Lung (tissue), 12 donors: Measurements from ENCODE around the gene NES. TPM values are rescaled to one million over a fixed set of nuclear protein-coding genes. Genes with fewer than 3 reads are reported as not detected.

Experiments used
- ATAC-seq: fragments of 200-7000 bp; cut with Tn5 transposase; one replicate; pipeline ENCODE4 v1.9.1; 2020; ENCODE audit warnings: moderate number of reproducible peaks; ENCODE audit not compliant: insufficient read depth, low FRiP score
- DNase-seq, 3 donors: peaks; one replicate each; pipeline ENCODE4 v3.0.0-alpha.2; 2013 to 2017
- H3K27ac ChIP-seq, 2 donors: one replicate each; pipeline ENCODE4 v1.5.1; 2013; ENCODE audit warnings: mild to moderate bottlenecking in 2 of 2, moderate library complexity in 2 of 2, control low read depth in 1 of 2, inconsistent platforms in 1 of 2, low read depth in 1 of 2, low read length in 1 of 2
- H3K27me3 ChIP-seq, 3 donors: one replicate each; pipeline ENCODE4 v1.5.1; 2013; ENCODE audit warnings: low read length in 2 of 3; ENCODE audit not compliant: control insufficient read depth in 3 of 3, insufficient read depth in 3 of 3
- H3K36me3 ChIP-seq, 4 donors: one replicate each; pipeline ENCODE4 v1.5.1; 2013; ENCODE audit warnings: low read length in 4 of 4, mild to moderate bottlenecking in 1 of 4, moderate library complexity in 1 of 4; ENCODE audit not compliant: control insufficient read depth in 4 of 4, insufficient read depth in 4 of 4
- H3K4me1 ChIP-seq, 5 donors: one replicate each; pipeline ENCODE4 v1.5.1; 2013; ENCODE audit warnings: low read length in 5 of 5, mild to moderate bottlenecking in 2 of 5, moderate library complexity in 1 of 5; ENCODE audit not compliant: control insufficient read depth in 5 of 5, insufficient read depth in 5 of 5
- H3K4me3 ChIP-seq: one replicate; pipeline ENCODE4 v1.5.1; 2013; ENCODE audit warnings: mild to moderate bottlenecking, control low read depth, moderate library complexity
- H3K9ac ChIP-seq, 2 donors: one replicate each; pipeline ENCODE4 v1.5.1; 2013; ENCODE audit warnings: low read length in 2 of 2, control low read depth in 1 of 2; ENCODE audit not compliant: insufficient read depth in 1 of 2
- H3K9me3 ChIP-seq, 4 donors: one replicate each; pipeline ENCODE4 v1.5.1; 2013; ENCODE audit warnings: low read length in 3 of 4, mild to moderate bottlenecking in 1 of 4, moderate library complexity in 1 of 4; ENCODE audit not compliant: control insufficient read depth in 4 of 4, insufficient read depth in 3 of 4
- WGBS, 2 donors: extraction: QIAGEN DNeasy Blood & Tissue Kit; methylation state at CpG; one replicate each; pipeline ENCODE4 v1.1.7; 2013; 5-methylcytosine and 5-hydroxymethylcytosine counted together
- polyA plus RNA-seq, 2 donors: library from polyadenylated mRNA; stranded (reverse); fragments of 200-250 nt; gene quantifications; one replicate each; pipeline ENCODE4 v1.2.1, GENCODE V29; 2013
- total RNA-seq, 2 donors: library from RNA; depleted of rRNA in 1 of 2; stranded (reverse); fragments of >200 nt in 1 of 2; gene quantifications; one replicate each; pipeline ENCODE4 v1.2.1, GENCODE V29; 2014 to 2021
- TF ChIP-seq, protein P1 (sequence below): IDR thresholded peaks from 2 replicates; pipeline ENCODE4 v1.5.1; 2012; ENCODE audit warnings: mild to moderate bottlenecking; ENCODE audit errors: control extremely low read depth, extremely low read depth
- donor health status: control.
- donor health status: control.
- donor health status: Bipolar disorder and iron deficiency.
- donor health status: healthy.
- donor health status: DM: yes; HTN: yes; CAD: no.

The NES gene
- total and polyA plus RNA-seq, 4 donors = 17.6 to 57.4 (median 34.2) TPM

DNA sequence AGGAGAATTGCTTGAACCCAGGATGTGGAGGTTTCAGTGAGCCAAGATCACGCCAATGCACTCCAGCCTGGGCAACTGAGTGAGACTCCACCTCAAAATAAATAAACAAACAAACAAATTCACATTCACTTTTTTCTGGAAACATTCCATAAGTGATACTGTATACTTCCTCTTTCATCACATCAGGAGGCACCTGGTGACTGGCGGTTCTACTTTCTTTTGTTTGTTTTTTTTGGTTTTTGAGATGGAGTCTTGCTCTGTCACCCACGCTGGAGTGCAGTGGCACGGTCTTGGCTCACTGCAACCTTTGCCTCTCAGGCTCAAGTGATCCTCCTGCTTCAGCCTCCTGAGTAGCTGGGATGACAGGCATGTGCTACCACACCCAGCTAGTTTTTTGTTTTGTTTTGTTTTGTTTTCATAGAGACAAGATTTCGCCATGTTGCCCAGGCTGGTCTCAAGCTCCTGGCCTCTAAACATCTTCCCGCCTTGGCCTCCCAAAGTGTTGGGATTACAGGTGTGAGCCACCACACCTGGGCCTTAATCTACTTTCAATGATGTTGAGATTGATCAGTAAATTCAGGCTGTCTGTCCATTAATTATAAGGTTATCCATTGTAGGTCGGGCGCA is 47.3 kb downstream of the NES start:
- peaks cover 0 to 8% (median 3%) of the 10 kb centered on the region in 5 donors for H3K4me1 ChIP-seq
- no peaks in the 10 kb centered on the region for H3K9me3 ChIP-seq
- ATAC-seq = no peak
- H3K27me3 ChIP-seq = peaks cover 0 to 54% (median 24%) of the 10 kb centered on the region in 3 donors
- H3K36me3 ChIP-seq = no peaks in the 10 kb centered on the region
- 70 to 75% methylated on average over 8 of the region's 8 CpGs for WGBS, 2 donors
- H3K27ac ChIP-seq = no peak overlapping the region
- TF ChIP-seq, protein P1, sequence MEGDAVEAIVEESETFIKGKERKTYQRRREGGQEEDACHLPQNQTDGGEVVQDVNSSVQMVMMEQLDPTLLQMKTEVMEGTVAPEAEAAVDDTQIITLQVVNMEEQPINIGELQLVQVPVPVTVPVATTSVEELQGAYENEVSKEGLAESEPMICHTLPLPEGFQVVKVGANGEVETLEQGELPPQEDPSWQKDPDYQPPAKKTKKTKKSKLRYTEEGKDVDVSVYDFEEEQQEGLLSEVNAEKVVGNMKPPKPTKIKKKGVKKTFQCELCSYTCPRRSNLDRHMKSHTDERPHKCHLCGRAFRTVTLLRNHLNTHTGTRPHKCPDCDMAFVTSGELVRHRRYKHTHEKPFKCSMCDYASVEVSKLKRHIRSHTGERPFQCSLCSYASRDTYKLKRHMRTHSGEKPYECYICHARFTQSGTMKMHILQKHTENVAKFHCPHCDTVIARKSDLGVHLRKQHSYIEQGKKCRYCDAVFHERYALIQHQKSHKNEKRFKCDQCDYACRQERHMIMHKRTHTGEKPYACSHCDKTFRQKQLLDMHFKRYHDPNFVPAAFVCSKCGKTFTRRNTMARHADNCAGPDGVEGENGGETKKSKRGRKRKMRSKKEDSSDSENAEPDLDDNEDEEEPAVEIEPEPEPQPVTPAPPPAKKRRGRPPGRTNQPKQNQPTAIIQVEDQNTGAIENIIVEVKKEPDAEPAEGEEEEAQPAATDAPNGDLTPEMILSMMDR = no peak
- no peak overlapping the region for H3K4me3 ChIP-seq
- H3K9ac ChIP-seq = no peak overlapping the region
- no peak for DNase-seq

DNA sequence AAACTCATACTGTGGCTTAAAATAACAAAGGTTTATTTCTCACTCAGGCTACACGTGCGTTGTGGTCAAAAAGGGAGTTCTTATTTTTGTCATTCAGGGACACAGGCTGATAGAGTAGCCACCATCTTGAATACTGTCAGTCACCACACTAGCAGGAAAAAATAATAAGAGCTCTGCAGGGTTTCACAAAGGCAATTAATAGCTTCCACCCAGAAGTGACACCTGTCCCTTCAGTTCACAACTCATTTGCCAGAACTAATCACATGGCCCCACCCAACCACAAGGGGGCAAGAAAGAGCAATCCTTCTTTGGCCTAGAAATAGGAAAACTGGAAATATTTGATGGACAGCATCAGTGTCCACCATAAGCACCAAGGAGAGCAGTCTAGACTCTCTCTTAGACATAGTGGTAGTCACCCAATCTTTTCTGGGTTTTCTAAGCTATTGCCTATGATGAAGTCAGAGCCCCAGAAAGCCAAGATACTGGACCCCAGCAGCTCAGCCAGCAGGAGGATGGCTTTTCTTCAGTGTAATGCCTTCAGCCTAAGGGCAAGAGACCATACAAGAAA is 49.8 kb downstream of the NES start:
- H3K27ac ChIP-seq = no peak overlapping the region
- DNase-seq (peak in 2 of 3 donors; percentile 39 to 41), ATAC-seq (no peak)
- H3K36me3 ChIP-seq = no peaks in the 10 kb centered on the region
- peaks cover 0 to 5% (median 0%) of the 10 kb centered on the region in 4 donors for H3K9me3 ChIP-seq
- H3K9ac ChIP-seq = no peak overlapping the region
- H3K4me1 ChIP-seq = peaks cover 0 to 18% (median 3%) of the 10 kb centered on the region in 5 donors
- 69 to 83% methylated on average over 2 of the region's 2 CpGs for WGBS, 2 donors
- TF ChIP-seq, protein P1 = no peak
- no peak overlapping the region for H3K4me3 ChIP-seq
- peaks cover 5 to 57% (median 36%) of the 10 kb centered on the region in 3 donors for H3K27me3 ChIP-seq

DNA sequence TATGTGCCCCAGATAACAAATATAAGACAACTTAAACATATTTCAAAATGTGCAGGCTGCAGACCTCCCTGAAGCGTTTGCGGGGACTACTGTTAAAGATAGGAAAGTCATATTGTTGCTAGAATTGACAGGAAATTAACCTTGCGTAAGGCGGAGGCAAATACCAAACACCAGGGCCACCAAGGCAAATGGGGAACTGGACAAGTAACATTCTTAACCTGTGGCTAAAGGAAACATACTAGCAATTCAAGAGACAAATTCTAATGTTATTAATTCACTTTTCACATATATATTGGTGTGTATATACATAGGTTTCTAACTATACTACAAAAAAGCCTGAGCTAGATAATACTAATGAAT is 51.1 kb downstream of the NES start:
- TF ChIP-seq, protein P1 = no peak
- no peak overlapping the region for H3K9ac ChIP-seq
- H3K36me3 ChIP-seq = no peaks in the 10 kb centered on the region
- WGBS, 2 donors = 37 to 40% methylated on average over 4 of the region's 4 CpGs
- DNase-seq = no peak
- no peak for ATAC-seq
- H3K27me3 ChIP-seq = peaks cover 5 to 55% (median 37%) of the 10 kb centered on the region in 3 donors
- H3K9me3 ChIP-seq = peaks cover 0 to 5% (median 0%) of the 10 kb centered on the region in 4 donors
- no peak overlapping the region for H3K27ac ChIP-seq
- peaks cover 0 to 18% (median 3%) of the 10 kb centered on the region in 5 donors for H3K4me1 ChIP-seq
- no peak overlapping the region for H3K4me3 ChIP-seq
